Muscle of leg (tissue), 11 donors: Measurements from ENCODE around the gene VEGFA. TPM values are rescaled to one million over a fixed set of nuclear protein-coding genes. Genes with fewer than 3 reads are reported as not detected.

Experiments
- DNase-seq: peaks from one replicate; pipeline ENCODE4 v3.0.0; 2013
- H3K27ac ChIP-seq: one replicate; pipeline ENCODE4 v1.5.1; 2013; ENCODE audit warnings: mild to moderate bottlenecking, low read length, control low read depth
- H3K27me3 ChIP-seq: one replicate; pipeline ENCODE4 v1.6.1; 2013; ENCODE audit warnings: low read length; ENCODE audit not compliant: control insufficient read depth, insufficient read depth
- H3K36me3 ChIP-seq: one replicate; pipeline ENCODE4 v1.6.1; 2013; ENCODE audit warnings: low read length; ENCODE audit not compliant: control insufficient read depth, insufficient read depth
- H3K4me1 ChIP-seq: one replicate; pipeline ENCODE4 v1.6.1; 2013; ENCODE audit warnings: low read length; ENCODE audit not compliant: control insufficient read depth, insufficient read depth
- H3K4me3 ChIP-seq: one replicate; pipeline ENCODE4 v1.5.1; 2013; ENCODE audit warnings: low read length, control low read depth
- H3K9me3 ChIP-seq: replicated peaks from 2 replicates; pipeline ENCODE4 v1.6.1; 2013; ENCODE audit warnings: low read depth, low read length; ENCODE audit not compliant: control insufficient read depth
- WGBS: methylation state at CpG from one replicate; pipeline ENCODE4 v1.1.5; 2013; ENCODE audit warnings: missing lambda C conversion rate; ENCODE audit not compliant: insufficient coverage; 5-methylcytosine and 5-hydroxymethylcytosine counted together
- polyA plus RNA-seq, 8 donors: library from polyadenylated mRNA; unstranded; fragments of 120-200 nt; gene quantifications; one replicate each; pipeline versions ENCODE4 v1.2.1 to v1.2.3, GENCODE V29; 2013; ENCODE audit warnings: inconsistent platforms in 1 of 8, low replicate concordance in 1 of 8; ENCODE audit not compliant: insufficient read length in 8 of 8, insufficient read depth in 1 of 8
- total RNA-seq: library from RNA; stranded (reverse); fragments of 120-200 nt; gene quantifications from one replicate; pipeline ENCODE4 v1.2.4, GENCODE V29; 2013

The VEGFA gene
- total and polyA plus RNA-seq, 9 donors, result 59.4 to 89.9 (median 70.1) TPM

DNA sequence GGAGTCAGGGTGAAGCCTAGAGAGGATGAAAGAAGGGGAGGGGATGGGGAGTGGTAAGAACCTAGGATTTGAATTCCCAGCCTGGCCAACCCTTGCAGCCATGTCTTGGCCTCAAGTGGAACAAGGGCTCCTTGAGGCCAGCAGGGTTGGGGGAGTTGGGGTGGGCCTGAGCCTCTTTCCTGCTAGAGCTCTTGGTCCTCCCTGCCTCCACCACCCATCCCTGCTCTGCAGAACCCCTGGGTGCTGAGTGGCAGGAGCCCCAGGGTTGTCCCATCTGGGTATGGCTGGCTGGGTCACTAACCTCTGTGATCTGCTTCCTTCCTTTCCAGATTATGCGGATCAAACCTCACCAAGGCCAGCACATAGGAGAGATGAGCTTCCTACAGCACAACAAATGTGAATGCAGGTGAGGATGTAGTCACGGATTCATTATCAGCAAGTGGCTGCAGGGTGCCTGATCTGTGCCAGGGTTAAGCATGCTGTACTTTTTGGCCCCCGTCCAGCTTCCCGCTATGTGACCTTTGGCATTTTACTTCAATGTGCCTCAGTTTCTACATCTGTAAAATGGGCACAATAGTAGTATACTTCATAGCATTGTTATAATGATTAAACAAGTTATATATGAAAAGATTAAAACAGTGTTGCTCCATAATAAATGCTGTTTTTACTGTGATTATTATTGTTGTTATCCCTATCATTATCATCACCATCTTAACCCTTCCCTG lies 8.3 kb downstream of the VEGFA start:
- no CpG with 5 or more reads among the region's 4 CpGs for WGBS
- Histone ChIP-seq H3K27ac (no peak overlapping the region), H3K27me3 (peaks cover 4% of the 10 kb centered on the region), H3K36me3 (peaks cover 85% of the 10 kb centered on the region), H3K4me1 (peaks cover 37% of the 10 kb centered on the region), H3K9me3 (no peaks in the 10 kb centered on the region), H3K4me3 (no peak overlapping the region)
- DNase-seq, result no peak

GRCh38 chr6:43778976-43779851 lies 9.2 kb downstream of the VEGFA start:
- Histone ChIP-seq H3K27me3 (no peaks in the 10 kb centered on the region), H3K27ac (no peak overlapping the region), H3K36me3 (peaks cover 93% of the 10 kb centered on the region), H3K4me1 (peaks cover 28% of the 10 kb centered on the region), H3K9me3 (no peaks in the 10 kb centered on the region), H3K4me3 (no peak overlapping the region)
- DNase-seq, result no peak
- 92% methylated on average over 11 of the region's 12 CpGs for WGBS

DNA sequence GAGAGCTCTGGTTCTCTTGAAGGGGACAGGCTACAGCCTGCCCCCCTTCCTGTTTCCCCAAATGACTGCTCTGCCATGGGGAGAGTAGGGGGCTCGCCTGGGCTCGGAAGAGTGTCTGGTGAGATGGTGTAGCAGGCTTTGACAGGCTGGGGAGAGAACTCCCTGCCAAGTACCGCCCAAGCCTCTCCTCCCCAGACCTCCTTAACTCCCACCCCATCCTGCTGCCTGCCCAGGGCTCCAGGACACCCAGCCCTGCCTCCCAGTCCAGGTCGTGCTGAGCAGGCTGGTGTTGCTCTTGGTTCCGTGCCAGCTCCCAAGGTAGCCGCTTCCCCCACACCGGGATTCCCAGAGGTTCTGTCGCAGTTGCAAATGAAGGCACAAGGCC lies 9.8 kb downstream of the VEGFA start:
- Histone ChIP-seq H3K36me3 (peaks cover 95% of the 10 kb centered on the region), H3K27me3 (no peaks in the 10 kb centered on the region), H3K27ac (no peak overlapping the region), H3K9me3 (no peaks in the 10 kb centered on the region), H3K4me1 (peaks cover 22% of the 10 kb centered on the region), H3K4me3 (no peak overlapping the region)
- DNase-seq, result no peak
- 65% methylated on average over 6 of the region's 8 CpGs for WGBS

DNA sequence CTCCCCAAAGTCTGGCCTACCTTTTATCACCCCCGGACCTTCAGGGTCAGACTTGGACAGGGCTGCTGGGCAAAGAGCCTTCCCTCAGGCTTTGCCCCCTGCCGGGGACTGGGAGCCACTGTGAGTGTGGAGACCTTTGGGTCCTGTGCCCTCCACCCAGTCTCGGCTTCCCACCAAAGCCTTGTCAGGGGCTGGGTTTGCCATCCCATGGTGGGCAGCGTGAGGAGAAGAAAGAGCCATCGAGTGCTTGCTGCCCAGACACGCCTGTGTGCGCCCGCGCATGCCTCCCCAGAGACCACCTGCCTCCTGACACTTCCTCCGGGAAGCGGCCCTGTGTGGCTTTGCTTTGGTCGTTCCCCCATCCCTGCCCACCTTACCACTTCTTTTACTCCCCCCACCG lies 10.3 kb downstream of the VEGFA start:
- peaks cover 17% of the 10 kb centered on the region for H3K4me1 ChIP-seq

DNA sequence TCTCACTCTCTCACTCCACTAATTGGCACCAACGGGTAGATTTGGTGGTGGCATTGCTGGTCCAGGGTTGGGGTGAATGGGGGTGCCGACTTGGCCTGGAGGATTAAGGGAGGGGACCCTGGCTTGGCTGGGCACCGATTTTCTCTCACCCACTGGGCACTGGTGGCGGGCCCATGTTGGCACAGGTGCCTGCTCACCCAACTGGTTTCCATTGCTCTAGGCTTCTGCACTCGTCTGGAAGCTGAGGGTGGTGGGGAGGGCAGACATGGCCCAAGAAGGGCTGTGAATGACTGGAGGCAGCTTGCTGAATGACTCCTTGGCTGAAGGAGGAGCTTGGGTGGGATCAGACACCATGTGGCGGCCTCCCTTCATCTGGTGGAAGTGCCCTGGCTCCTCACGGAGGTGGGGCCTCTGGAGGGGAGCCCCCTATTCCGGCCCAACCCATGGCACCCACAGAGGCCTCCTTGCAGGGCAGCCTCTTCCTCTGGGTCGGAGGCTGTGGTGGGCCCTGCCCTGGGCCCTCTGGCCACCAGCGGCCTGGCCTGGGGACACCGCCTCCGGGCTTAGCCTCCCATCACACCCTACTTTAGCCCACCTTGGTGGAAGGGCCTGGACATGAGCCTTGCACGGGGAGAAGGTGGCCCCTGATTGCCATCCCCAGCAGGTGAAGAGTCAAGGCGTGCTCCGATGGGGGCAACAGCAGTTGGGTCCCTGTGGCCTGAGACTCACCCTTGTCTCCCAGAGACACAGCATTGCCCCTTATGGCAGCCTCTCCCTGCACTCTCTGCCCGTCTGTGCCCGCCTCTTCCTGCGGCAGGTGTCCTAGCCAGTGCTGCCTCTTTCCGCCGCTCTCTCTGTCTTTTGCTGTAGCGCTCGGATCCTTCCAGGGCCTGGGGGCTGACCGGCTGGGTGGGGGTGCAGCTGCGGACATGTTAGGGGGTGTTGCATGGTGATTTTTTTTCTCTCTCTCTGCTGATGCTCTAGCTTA lies 11.2 kb downstream of the VEGFA start:
- WGBS, result 82% methylated on average over 20 of the region's 24 CpGs
- Histone ChIP-seq H3K4me3 (no peak overlapping the region), H3K27ac (no peak overlapping the region), H3K9me3 (no peaks in the 10 kb centered on the region), H3K27me3 (no peaks in the 10 kb centered on the region), H3K36me3 (peaks cover 91% of the 10 kb centered on the region), H3K4me1 (peaks cover 9% of the 10 kb centered on the region)
- no peak for DNase-seq

More for the DNA sequence above, 10.3 kb downstream of the VEGFA start:
- Histone ChIP-seq H3K4me3 (no peak overlapping the region), H3K27me3 (no peaks in the 10 kb centered on the region), H3K27ac (no peak overlapping the region), H3K36me3 (peaks cover 95% of the 10 kb centered on the region), H3K9me3 (no peaks in the 10 kb centered on the region)
- no peak for DNase-seq
- WGBS, result 79% methylated on average over 13 of the region's 13 CpGs

DNA sequence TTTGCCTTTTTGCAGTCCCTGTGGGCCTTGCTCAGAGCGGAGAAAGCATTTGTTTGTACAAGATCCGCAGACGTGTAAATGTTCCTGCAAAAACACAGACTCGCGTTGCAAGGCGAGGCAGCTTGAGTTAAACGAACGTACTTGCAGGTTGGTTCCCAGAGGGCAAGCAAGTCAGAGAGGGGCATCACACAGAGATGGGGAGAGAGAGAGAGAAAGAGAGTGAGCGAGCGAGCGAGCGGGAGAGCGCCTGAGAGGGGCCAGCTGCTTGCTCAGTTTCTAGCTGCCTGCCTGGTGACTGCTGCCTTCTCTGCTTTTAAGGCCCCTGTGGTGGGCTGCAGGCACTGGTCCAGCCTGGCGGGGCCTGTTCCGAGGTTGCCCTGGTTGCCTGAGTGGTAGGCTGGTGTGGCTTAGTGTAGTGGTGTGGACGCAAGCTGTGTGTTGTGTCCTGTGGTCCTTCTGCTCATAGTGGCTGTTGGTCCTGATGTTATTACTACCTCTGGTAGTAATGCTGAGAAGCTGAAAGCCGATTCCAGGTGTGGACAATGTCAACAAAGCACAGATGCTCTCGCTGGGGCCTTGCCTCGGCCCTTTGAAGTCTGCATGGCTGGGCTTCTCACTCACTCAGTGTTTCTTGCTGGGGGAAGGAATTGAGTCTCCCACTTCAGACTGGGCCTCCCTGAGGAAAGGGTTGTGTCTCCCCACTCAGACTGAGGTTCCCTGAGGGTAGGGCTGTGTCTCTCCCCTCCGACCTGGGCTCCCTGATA lies 12.1 kb downstream of the VEGFA start:
- Histone ChIP-seq H3K4me3 (no peak overlapping the region), H3K27ac (no peak overlapping the region), H3K27me3 (no peaks in the 10 kb centered on the region), H3K4me1 (peaks cover 4% of the 10 kb centered on the region), H3K9me3 (no peaks in the 10 kb centered on the region), H3K36me3 (peaks cover 89% of the 10 kb centered on the region)
- DNase-seq, result no peak
- 61% methylated on average over 17 of the region's 20 CpGs for WGBS

DNA sequence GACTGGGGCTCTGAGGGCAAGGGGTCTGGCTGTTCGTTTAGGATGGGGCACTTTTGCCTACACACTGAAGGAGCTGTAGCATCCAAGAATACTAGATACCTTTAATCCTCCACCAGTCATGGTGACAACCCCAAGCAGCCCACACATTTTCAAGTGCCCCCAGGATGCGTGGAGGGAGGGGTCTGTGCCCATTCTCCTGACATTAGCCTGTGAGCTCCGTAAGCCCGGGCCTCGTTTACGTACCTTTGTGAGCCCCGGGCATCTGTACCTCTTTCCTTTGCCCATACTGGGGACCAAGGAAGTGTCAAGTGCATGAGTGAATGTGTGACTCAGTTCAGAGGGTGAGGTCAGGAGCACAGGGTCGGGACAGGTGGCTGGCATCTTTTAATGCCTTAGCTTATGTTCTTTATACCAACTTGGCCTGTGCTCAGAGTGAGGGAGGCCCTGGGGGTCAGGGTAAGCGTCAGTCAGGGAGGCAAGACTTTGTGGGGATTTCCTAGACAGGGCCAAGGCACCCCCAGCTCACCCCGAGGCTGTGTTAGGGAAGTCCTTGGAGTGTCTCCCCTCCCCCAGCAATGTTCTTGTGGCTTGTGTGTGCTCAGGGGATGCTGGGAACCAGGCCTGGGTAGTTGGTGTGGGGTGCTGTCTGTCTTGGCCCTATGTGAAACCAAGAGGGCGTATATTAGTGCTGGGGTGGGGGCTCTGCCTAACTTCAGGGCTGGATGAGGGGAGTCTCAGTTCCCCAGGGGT lies 12.9 kb downstream of the VEGFA start:
- H3K36me3 ChIP-seq, result peaks cover 81% of the 10 kb centered on the region
- H3K4me3 ChIP-seq, result no peak overlapping the region
- no peaks in the 10 kb centered on the region for H3K4me1 ChIP-seq
- no peaks in the 10 kb centered on the region for H3K9me3 ChIP-seq
- no peak overlapping the region for H3K27ac ChIP-seq
- 86% methylated on average over 7 of the region's 11 CpGs for whole genome bisulfite sequencing
- DNase-seq, result no peak
- no peaks in the 10 kb centered on the region for H3K27me3 ChIP-seq

GRCh38 chr6:43784049-43784855 lies 14.2 kb downstream of the VEGFA start:
- no peaks in the 10 kb centered on the region for H3K27me3 ChIP-seq
- 78% methylated on average over 10 of the region's 26 CpGs for WGBS
- no peaks in the 10 kb centered on the region for H3K9me3 ChIP-seq
- DNase-seq, result no peak
- H3K36me3 ChIP-seq, result peaks cover 68% of the 10 kb centered on the region
- no peaks in the 10 kb centered on the region for H3K4me1 ChIP-seq
- no peak overlapping the region for H3K4me3 ChIP-seq
- H3K27ac ChIP-seq, result no peak overlapping the region
